Stomach smooth muscle (tissue), 2 donors: ENCODE results near the gene SLC39A11.

Experiments
- H3K27ac ChIP-seq: one replicate; pipeline ENCODE4 v1.7.0; 2013; ENCODE audit warnings: mild to moderate bottlenecking, low read length, inconsistent platforms
- H3K27me3 ChIP-seq, 2 donors: one replicate each; pipeline ENCODE4 v1.7.0; 2013; ENCODE audit warnings: low read length in 2 of 2; ENCODE audit not compliant: insufficient read depth in 2 of 2, control insufficient read depth in 1 of 2
- H3K36me3 ChIP-seq, 2 donors: one replicate each; pipeline ENCODE4 v1.7.0; 2013; ENCODE audit warnings: low read length in 2 of 2; ENCODE audit not compliant: control insufficient read depth in 2 of 2, insufficient read depth in 2 of 2
- H3K4me1 ChIP-seq: one replicate; pipeline ENCODE4 v1.7.0; 2013; ENCODE audit warnings: low read length; ENCODE audit not compliant: control insufficient read depth, insufficient read depth
- H3K4me3 ChIP-seq, 2 donors: one replicate each; pipeline ENCODE4 v1.7.0; 2013; ENCODE audit warnings: low read length in 2 of 2
- H3K9ac ChIP-seq, 2 donors: one replicate each; pipeline ENCODE4 v1.7.0; 2013; ENCODE audit warnings: low read length in 2 of 2, mild to moderate bottlenecking in 1 of 2
- H3K9me3 ChIP-seq, 2 donors: one replicate each; pipeline ENCODE4 v1.7.0; 2013; ENCODE audit warnings: low read length in 2 of 2; ENCODE audit not compliant: control insufficient read depth in 2 of 2
- donor health status: healthy.
- donor health status: Pancreatic carcinoma.

SLC39A11 gene

DNA sequence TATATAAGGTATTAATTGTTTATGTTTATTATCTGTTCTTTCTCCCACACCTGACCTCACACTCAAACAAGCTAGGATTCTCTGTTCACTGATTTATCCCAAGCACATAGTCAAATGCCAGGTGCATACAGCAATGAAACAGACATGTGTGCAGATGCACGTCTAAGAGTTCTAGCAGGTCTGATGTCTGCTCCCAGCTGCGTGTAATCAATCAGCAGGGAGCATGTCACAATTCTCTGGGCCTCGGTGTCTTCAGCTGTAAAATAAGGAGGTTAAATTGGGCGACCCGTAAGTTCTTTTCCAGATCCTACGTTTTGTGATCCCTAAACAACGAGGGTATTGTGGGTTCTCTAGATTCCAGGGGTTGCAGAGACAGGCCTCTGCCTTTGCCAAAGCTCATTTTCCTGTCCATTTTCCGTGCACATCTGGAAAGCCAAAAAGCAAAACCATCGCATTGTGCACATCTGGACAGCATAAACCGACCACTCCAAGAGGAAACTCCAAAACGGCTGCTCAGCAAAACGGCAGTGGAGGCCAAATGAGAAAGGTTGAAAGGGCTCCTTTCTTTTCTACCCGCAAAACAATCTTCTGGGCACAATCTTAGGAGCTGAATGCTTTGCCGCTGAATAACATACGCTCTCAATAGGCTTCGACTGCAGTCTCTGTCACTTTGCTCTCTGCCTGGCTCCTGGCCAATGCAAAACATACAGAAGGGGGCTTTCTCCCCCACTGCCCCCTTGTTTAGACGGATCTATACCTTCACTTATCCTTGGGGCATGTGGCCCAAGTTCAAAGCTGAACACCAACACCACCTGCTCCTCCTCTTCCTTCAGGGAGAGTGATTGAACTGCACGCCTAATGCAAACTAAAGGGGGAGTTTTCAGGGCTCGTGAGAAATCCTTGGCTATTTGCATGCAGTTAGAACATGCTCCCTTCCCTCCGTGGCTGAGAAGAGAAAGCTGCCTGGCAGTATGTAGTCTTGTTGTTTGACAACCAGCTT is 426.3 kb downstream of the SLC39A11 start:
- Histone ChIP-seq H3K27ac (no peak overlapping the region), H3K27me3 (no peaks in the 10 kb centered on the region), H3K4me1 (no peaks in the 10 kb centered on the region), H3K9ac (no peak overlapping the region), H3K36me3 (peaks cover 0 to 2% of the 10 kb centered on the region in 2 donors), H3K9me3 (peaks cover 0 to 2% of the 10 kb centered on the region in 2 donors), H3K4me3 (no peak overlapping the region)

DNA sequence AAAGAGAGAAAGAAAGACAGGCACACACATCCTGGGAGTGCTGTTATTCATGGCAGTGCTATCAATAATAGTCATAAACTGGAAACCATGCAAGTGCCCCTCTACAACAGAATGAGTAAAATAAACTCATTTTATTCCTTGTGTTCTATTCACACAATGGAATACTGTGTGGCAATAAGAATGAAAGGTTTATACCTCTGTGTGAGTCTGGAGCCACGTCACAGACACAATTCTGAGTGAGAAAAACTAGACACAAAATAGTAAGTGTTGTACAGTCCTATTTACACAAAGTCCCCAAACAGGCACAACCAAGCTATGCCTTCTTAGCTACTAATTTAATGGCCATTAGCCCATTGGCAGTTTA is 429.7 kb downstream of the SLC39A11 start:
- no peak overlapping the region for H3K4me3 ChIP-seq
- H3K4me1 ChIP-seq = no peaks in the 10 kb centered on the region
- H3K27ac ChIP-seq = no peak overlapping the region
- H3K36me3 ChIP-seq = no peaks in the 10 kb centered on the region
- peaks cover 0 to 2% of the 10 kb centered on the region in 2 donors for H3K9me3 ChIP-seq
- no peak overlapping the region for H3K9ac ChIP-seq
- H3K27me3 ChIP-seq = no peaks in the 10 kb centered on the region

DNA sequence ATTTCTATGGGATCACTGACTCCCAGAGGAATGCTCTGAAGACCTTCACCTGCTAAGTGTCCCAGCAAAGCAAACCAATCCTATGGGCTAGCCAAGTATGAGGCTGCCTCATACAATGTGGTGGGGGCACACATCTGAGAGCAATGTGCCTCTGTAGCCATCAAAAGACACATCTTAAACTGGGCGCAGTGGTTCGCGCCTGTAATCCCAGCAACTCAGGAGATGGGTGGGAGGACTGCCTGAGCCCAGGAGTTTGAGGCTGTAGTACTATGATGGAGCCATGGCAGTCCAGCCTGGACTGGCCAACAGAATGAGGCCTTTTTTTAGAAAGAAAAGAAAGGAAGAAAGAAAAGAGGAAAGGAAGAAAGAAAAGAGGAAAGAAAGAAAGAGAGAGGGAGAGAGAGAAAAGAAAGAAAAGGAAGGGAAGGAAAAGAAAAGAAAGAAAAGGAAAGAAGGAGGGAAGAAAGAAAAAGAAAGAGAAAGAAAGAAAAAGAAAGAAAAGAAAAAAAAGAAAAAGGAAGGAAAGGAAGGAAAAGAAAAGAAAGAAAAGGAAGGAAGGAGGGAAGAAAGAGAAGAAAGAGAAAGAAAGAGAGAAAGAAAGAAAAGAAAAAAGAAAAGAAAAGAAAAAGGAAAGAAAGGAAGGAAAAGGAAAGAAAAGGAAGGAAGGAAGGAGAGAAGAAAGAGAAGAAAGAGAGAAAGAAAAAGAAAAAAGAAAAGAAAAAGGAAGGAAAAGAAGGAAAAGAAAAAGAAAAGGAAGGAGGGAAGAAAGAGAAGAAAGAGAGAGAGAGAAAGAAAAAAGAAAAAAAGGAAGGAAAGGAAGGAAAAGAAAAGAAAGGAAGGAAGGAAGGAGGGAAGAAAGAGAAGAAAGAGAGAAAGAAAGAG is 430.3 kb downstream of the SLC39A11 start:
- Histone ChIP-seq H3K4me3 (no peak overlapping the region), H3K36me3 (no peaks in the 10 kb centered on the region), H3K9me3 (peaks cover 0 to 2% of the 10 kb centered on the region in 2 donors), H3K27me3 (no peaks in the 10 kb centered on the region), H3K4me1 (no peaks in the 10 kb centered on the region), H3K9ac (no peak overlapping the region), H3K27ac (no peak overlapping the region)

DNA sequence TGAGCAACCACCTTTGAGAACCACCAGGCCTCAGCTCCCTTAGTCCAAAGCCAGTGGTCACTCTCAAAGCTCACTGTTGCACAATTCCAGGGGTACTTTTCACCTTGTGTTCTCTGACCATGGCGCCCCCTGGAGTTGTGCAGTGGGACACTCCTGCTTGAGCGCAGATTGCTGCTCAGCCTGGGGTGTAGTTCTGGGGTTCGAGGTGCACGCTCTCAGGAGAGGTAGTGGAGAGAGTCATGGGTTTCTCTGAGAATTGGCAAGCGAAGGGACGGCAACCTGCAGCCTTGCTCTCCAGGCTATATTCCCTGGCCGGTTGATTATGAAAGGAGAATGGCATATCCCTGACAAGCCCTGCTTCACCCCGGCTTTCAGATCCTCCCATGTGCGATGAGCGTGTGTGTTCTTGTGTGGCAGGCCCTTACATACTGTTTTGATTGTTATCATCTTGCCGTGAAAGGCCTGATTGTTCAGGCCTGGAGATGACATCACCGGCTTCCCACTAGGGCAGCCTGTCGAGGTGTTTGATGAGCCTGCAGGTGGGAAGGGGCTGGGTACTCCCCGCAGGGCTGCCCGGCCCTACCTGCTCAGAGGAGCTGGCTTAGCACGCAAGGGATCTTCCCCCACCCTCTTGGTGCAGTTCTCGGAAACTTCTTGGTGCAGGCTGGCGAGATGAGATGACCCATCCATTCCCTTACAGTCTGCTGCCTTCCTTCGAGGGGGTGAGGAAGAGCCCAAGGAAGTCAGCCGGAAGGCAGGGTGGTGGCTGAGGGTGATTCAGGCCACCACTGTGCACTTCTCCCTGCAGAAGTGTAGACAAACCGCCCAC is 431.2 kb downstream of the SLC39A11 start:
- Histone ChIP-seq H3K9ac (no peak overlapping the region), H3K4me3 (no peak overlapping the region), H3K9me3 (peaks cover 0 to 2% of the 10 kb centered on the region in 2 donors), H3K27me3 (no peaks in the 10 kb centered on the region), H3K27ac (no peak overlapping the region), H3K4me1 (no peaks in the 10 kb centered on the region), H3K36me3 (no peaks in the 10 kb centered on the region)

DNA sequence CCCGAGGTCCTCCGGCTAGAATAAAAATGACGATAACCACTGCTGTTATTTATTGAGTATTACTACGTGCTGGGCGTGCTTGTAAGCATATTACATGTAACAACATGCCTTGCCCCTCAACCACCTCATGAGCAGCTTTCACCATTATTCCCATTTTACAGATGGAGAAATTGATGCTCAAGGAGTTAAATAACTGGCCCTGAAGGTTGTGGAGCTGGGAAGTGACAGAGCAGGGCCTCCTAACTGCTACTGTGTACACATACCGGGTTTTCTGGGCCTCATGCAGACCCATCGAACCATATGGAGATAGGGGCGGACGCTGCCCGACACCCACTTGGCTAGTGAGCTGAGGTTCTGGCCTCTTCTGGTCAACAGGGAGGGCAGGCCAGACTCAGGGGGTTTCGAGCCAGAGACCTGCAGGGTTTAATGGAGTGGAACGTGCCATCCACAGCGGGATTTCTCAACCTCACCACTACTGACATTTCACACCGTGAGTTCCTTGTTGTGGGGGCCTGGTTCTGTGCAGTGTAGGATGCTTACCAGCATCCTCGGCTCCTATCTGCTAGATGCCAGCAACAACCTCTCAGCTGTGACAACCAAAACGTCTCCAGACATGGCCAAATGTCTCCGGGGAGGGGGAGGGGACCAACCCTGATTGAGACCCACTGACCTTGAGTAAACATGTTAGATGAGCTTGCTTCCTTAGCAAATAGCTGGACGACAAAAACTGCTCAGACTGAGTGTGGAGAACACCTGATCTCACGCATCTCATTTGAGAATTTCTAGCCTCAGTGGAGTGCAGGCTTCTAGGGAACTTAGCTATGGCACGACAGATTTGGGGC is 432.0 kb downstream of the SLC39A11 start:
- no peak overlapping the region for H3K9ac ChIP-seq
- H3K4me1 ChIP-seq = no peaks in the 10 kb centered on the region
- H3K27me3 ChIP-seq = no peaks in the 10 kb centered on the region
- H3K36me3 ChIP-seq = no peaks in the 10 kb centered on the region
- no peak overlapping the region for H3K4me3 ChIP-seq
- no peak overlapping the region for H3K27ac ChIP-seq
- H3K9me3 ChIP-seq = peaks cover 0 to 2% of the 10 kb centered on the region in 2 donors

GRCh38 chr17:72659811-72660210 is 432.7 kb downstream of the SLC39A11 start:
- Histone ChIP-seq H3K27ac (no peak overlapping the region), H3K9me3 (peaks cover 0 to 2% of the 10 kb centered on the region in 2 donors), H3K4me3 (no peak overlapping the region), H3K9ac (no peak overlapping the region), H3K4me1 (no peaks in the 10 kb centered on the region), H3K27me3 (no peaks in the 10 kb centered on the region), H3K36me3 (no peaks in the 10 kb centered on the region)

DNA sequence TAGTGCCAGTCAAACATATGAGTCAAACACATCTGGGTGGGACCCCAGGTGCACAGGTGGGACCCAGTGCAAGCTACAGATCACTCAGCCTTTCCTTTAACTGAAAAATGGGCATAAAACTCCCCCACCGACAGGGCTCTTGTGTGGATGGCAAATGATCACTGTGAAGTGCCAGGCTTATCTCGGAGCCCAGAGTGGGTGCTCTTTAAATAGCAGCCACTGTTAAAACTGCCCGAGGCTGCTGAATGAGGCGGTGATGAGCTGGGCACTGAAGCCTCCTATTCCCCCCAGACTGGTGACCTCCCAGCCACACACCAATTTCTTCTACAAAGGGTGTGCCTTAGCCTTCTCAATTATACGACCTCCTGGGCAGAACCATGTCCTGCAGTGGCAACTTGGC is 433.8 kb downstream of the SLC39A11 start:
- no peak overlapping the region for H3K9ac ChIP-seq
- no peak overlapping the region for H3K27ac ChIP-seq
- no peaks in the 10 kb centered on the region for H3K9me3 ChIP-seq
- H3K4me1 ChIP-seq = no peaks in the 10 kb centered on the region
- H3K27me3 ChIP-seq = no peaks in the 10 kb centered on the region
- H3K4me3 ChIP-seq = no peak overlapping the region
- no peaks in the 10 kb centered on the region for H3K36me3 ChIP-seq

GRCh38 chr17:72657467-72658317 is 434.8 kb downstream of the SLC39A11 start:
- no peaks in the 10 kb centered on the region for H3K27me3 ChIP-seq
- no peaks in the 10 kb centered on the region for H3K4me1 ChIP-seq
- H3K9ac ChIP-seq = no peak overlapping the region
- no peaks in the 10 kb centered on the region for H3K9me3 ChIP-seq
- H3K36me3 ChIP-seq = no peaks in the 10 kb centered on the region
- H3K4me3 ChIP-seq = no peak overlapping the region
- H3K27ac ChIP-seq = no peak overlapping the region

- Histone ChIP-seq H3K4me3 (no peak overlapping the region), H3K9ac (no peak overlapping the region), H3K27ac (no peak overlapping the region), H3K27me3 (no peaks in the 10 kb centered on the region), H3K36me3 (no peaks in the 10 kb centered on the region), H3K4me1 (no peaks in the 10 kb centered on the region), H3K9me3 (peaks cover 0 to 2% of the 10 kb centered on the region in 2 donors)
Measured at GRCh38 chr17:72656130-72656763, 436.2 kb downstream of the SLC39A11 start.
